Stomach (tissue), 9 donors: ENCODE results near the gene CIDEB. TPM values are rescaled to one million over a fixed set of nuclear protein-coding genes. Genes with fewer than 3 reads are reported as not detected.

Source experiments
- DNase-seq, 2 donors: peaks; one replicate each; pipeline versions ENCODE4 v3.0.0 to v3.0.0-alpha.2; 2013 to 2019
- H3K27ac ChIP-seq, 5 donors: fragments of 200-600 bp in 4 of 5; sonication (generic) in 4 of 5; one replicate each; pipeline ENCODE4 v1.5.1; 2013 to 2019; ENCODE audit warnings: mild to moderate bottlenecking in 1 of 5, moderate library complexity in 1 of 5
- H3K27me3 ChIP-seq, 3 donors: fragments of 200-600 bp; sonication (generic); one replicate each; pipeline ENCODE4 v1.5.1; 2017 to 2019; ENCODE audit warnings: mixed run types in 1 of 3
- H3K36me3 ChIP-seq, 4 donors: fragments of 200-600 bp; sonication (generic); 1 replicate in 3 of 4; 2 replicates in 1 of 4; pipeline ENCODE4 v1.5.1; 2016 to 2019
- H3K4me1 ChIP-seq, 4 donors: fragments of 200-600 bp; sonication (generic); one replicate each; pipeline ENCODE4 v1.5.1; 2016 to 2019
- H3K4me3 ChIP-seq, 4 donors: fragments of 200-600 bp; sonication (generic) in 3 of 4; one replicate each; pipeline ENCODE4 v1.5.1; 2016 to 2019; ENCODE audit warnings: mild to moderate bottlenecking in 1 of 4
- H3K9me3 ChIP-seq, 4 donors: fragments of 200-600 bp; sonication (generic); one replicate each; pipeline ENCODE4 v1.5.1; 2016 to 2019
- EP300 ChIP-seq: sonication (generic); formaldehyde crosslinking; IDR thresholded peaks from one replicate; pipeline ENCODE4 v1.6.1; 2017; ENCODE audit warnings: antibody characterized with exemption
- POLR2A ChIP-seq, 4 donors: fragments of 450-650 bp; IDR thresholded peaks; one replicate each; pipeline ENCODE4 v1.6.1; 2016; ENCODE audit warnings: antibody characterized with exemption in 4 of 4, control low read depth in 2 of 4, mild to moderate bottlenecking in 1 of 4, moderate library complexity in 1 of 4
- POLR2AphosphoS5 ChIP-seq, 3 donors: sonication (generic); formaldehyde crosslinking; IDR thresholded peaks; one replicate each; pipeline ENCODE4 v1.6.1; 2016; ENCODE audit warnings: antibody characterized with exemption in 3 of 3
- WGBS, 5 donors: extraction: QIAGEN DNeasy Blood & Tissue Kit in 3 of 5; methylation state at CpG; one replicate each; pipeline versions ENCODE4 v1.1.5 to v1.1.7; 2013 to 2018; 5-methylcytosine and 5-hydroxymethylcytosine counted together
- intact Hi-C: fragments of 100-400 bp; cut with DNase I; formaldehyde crosslinking; loops from one replicate; pipeline ENCODE4 v1.15.1; 2023; ENCODE audit warnings: low total_unique reads
- polyA plus RNA-seq, 3 donors: library from polyadenylated mRNA; stranded (reverse); fragments of 200-250 nt; gene quantifications; one replicate each; pipeline ENCODE4 v1.2.3, GENCODE V29; 2013
- total RNA-seq, 5 donors: library from RNA; depleted of rRNA; stranded (reverse); fragments of >200 nt; gene quantifications; one replicate each; pipeline versions ENCODE4 v1.1.0 to v1.2.3, GENCODE V29; 2014 to 2016
- TF ChIP-seq, protein P1 (sequence below), 7 experiments: fragments of 450-650 bp in 4 of 7; fragments of 200-600 bp in 3 of 7; sonication (generic) in 3 of 7; IDR thresholded peaks; one replicate each; pipeline ENCODE4 v1.5.1; 2016 to 2019; ENCODE audit warnings: antibody characterized with exemption in 7 of 7, control low read depth in 2 of 7, mild to moderate bottlenecking in 1 of 7
- donor health status: healthy with polysubstance abuse.
- donor health status: Bipolar disorder and iron deficiency.
- donor health status: healthy.

CIDEB gene
- total and polyA plus RNA-seq, 8 donors: 5.0 to 14.2 (median 6.4) TPM

DNA sequence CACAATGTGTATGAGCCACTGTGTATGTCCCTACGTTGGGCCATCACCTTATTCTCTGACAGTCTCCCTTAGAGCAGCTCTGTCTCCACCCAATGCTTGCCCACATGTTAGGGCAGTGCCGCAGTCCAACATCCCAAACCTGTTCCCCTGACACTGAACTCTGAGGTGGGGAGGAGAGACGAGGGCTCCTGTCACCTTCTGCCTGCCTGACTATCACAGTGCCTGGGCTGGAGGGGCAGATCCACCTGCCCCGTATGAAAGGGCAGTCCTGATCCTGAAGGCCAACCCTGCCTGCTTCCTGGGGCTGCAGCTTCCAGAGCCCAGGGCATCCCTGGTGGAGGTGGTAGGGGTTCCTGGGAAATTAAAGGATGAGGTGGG, 47.0 kb downstream of the CIDEB start:
- Histone ChIP-seq H3K4me1 (peaks cover 0 to 12% (median 6%) of the 10 kb centered on the region in 4 donors), H3K36me3 (peaks cover 0 to 44% (median 13%) of the 10 kb centered on the region in 4 donors), H3K27me3 (no peaks in the 10 kb centered on the region), H3K27ac (no peak overlapping the region), H3K9me3 (no peaks in the 10 kb centered on the region), H3K4me3 (no peak overlapping the region)
- WGBS, 5 donors: 71 to 80% (median 73%) methylated on average over 2 to 4 of the region's 4 CpGs
- DNase-seq: no peak
- intact Hi-C loops: no loop called here
- no peak for TF ChIP-seq POLR2A (IDR thresholded peaks at IDR 0.05)
- no peak for TF ChIP-seq EP300
- TF ChIP-seq, protein P1, sequence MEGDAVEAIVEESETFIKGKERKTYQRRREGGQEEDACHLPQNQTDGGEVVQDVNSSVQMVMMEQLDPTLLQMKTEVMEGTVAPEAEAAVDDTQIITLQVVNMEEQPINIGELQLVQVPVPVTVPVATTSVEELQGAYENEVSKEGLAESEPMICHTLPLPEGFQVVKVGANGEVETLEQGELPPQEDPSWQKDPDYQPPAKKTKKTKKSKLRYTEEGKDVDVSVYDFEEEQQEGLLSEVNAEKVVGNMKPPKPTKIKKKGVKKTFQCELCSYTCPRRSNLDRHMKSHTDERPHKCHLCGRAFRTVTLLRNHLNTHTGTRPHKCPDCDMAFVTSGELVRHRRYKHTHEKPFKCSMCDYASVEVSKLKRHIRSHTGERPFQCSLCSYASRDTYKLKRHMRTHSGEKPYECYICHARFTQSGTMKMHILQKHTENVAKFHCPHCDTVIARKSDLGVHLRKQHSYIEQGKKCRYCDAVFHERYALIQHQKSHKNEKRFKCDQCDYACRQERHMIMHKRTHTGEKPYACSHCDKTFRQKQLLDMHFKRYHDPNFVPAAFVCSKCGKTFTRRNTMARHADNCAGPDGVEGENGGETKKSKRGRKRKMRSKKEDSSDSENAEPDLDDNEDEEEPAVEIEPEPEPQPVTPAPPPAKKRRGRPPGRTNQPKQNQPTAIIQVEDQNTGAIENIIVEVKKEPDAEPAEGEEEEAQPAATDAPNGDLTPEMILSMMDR (IDR thresholded peaks at IDR 0.05): no peak
- TF ChIP-seq POLR2AphosphoS5 (IDR thresholded peaks at IDR 0.05): no peak

DNA sequence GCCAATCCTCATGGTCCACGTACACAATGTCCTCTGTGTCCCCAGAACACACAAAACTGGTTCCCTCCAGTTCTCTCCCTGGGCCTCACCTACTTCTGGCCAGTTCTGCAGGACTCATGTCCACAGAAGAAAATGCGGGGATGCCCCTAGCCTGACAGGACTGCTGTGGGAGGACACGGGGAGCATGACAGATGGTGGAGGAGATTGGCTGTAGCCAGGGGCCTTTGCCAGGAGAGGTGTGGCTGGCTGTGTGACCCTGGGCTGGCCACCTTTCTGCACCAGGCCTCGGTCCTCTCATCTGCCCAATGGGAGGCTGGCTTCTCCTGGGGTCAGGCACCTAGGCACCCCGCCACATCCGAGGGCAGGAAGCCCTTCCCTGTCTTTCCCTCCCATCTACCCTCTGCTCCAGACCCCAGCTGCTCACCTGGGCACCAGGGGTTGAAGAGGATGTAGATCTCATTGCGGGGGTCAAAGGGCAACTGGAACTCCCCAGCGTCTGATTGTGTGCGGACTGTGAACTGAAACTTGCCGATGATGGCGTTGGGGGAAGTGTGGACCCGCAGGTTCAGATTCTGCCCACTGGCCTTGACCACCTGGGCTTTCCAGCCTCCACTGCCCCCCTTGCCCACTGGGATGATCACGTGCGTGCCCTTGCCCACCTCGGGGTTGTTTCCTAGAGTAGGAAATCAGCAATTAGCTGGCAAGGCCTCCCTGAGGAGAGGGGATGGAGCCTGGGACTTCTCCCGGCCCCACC, 47.6 kb downstream of the CIDEB start:
- intact Hi-C loops: no loop called here
- Histone ChIP-seq H3K4me3 (no peak overlapping the region), H3K27me3 (no peaks in the 10 kb centered on the region), H3K9me3 (no peaks in the 10 kb centered on the region), H3K36me3 (peaks cover 0 to 44% (median 8%) of the 10 kb centered on the region in 4 donors), H3K4me1 (peaks cover 0 to 12% (median 6%) of the 10 kb centered on the region in 4 donors), H3K27ac (no peak overlapping the region)
- TF ChIP-seq, protein P1 (IDR thresholded peaks at IDR 0.05): no peak
- no peak for TF ChIP-seq EP300
- TF ChIP-seq POLR2AphosphoS5 (IDR thresholded peaks at IDR 0.05): no peak
- no peak for TF ChIP-seq POLR2A (IDR thresholded peaks at IDR 0.05)
- WGBS, 5 donors: 81 to 83% (median 83%) methylated on average over 11 to 16 of the region's 16 CpGs
- no peak for DNase-seq

DNA sequence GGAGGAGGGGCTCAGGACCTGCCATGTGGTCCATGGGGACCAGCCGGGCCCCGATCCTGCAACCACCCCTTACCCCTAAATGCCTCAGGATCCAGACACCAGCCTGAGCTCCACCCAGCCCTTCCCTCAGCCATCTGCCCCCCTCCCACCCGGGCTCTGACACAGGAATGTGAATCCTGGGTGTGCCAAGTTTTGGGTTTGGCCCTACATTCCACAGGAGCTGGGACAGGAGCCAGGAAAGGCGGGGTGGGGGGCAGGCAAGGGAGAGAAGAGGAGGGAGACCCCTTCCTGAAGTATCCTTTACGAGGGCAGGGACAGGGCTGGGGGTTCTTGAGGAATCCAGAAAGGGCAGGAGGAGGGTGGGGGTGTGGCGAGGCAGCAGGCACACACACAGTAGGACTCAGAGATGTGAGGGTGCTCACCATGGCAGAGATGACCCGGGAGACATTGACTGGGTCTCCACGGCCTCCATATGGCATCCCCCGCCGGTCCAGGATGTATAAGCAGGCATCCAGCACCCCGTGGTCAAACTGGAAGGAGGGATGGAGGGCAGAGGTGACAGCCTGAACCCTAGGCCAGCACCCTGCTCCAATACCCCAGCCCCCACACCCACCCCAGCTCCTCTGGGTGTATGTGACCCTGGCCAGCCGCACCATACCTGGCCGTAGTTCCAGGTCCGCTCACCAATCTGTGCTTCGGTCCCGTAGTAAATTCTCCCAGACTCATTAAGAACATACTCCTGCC, 48.3 kb downstream of the CIDEB start:
- H3K27ac ChIP-seq: no peak overlapping the region
- DNase-seq: peak in 1 of 2 donors; percentile 71
- no peak overlapping the region for H3K4me3 ChIP-seq

DNA sequence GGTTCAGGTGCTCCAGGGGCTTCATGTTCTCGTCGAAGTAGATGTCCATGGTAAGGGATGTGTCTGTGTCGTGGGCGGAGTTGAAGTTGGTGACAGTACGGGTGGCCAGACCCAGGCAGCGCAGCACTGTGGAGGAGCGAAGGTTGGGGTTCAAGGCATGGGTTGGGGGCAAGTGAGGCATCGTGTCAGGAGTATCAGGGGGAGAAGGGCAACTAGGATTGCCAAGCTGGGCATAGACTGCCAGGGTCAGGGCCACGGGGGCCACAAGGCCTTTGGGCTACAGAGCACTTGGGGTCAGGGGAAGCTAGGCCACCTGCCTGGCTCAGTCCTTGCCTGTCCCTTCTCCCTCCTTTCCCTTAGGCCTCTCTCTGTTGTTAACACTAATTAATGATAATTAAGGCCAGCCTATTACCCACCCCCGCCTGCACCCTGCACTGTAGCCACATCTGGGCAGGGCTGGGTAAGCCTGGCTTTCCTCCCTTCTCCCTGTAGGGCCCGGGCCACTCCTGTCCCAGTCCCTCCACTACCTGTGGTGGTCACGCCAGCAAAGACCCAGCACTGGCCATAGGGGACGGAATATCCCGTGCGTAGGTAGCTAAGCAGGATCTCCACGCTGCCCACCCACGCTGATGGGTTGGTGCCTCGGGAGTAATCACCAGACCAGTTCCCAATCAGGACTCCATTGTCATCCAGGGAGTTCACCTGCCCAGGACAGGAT, 49.1 kb downstream of the CIDEB start:
- DNase-seq: no peak
- WGBS, 5 donors: 82 to 96% (median 84%) methylated on average over 11 to 18 of the region's 18 CpGs
- peaks cover 0 to 45% (median 9%) of the 10 kb centered on the region in 4 donors for H3K36me3 ChIP-seq
- intact Hi-C loops: no loop called here
- H3K4me3 ChIP-seq: no peak overlapping the region
- no peak overlapping the region for H3K27ac ChIP-seq
- peaks cover 0 to 12% (median 6%) of the 10 kb centered on the region in 4 donors for H3K4me1 ChIP-seq
- H3K27me3 ChIP-seq: no peaks in the 10 kb centered on the region
- no peak for TF ChIP-seq EP300
- TF ChIP-seq, protein P1 (IDR thresholded peaks at IDR 0.05): no peak
- TF ChIP-seq POLR2AphosphoS5 (IDR thresholded peaks at IDR 0.05): no peak
- no peak for TF ChIP-seq POLR2A (IDR thresholded peaks at IDR 0.05)
- no peaks in the 10 kb centered on the region for H3K9me3 ChIP-seq

More for the DNA sequence above, 48.3 kb downstream of the CIDEB start:
- no peak for TF ChIP-seq EP300
- intact Hi-C loops: no loop called here
- 66 to 75% (median 66%) methylated on average over 16 of the region's 16 CpGs for WGBS, 5 donors
- H3K27me3 ChIP-seq: no peaks in the 10 kb centered on the region
- H3K36me3 ChIP-seq: peaks cover 0 to 44% (median 6%) of the 10 kb centered on the region in 4 donors
- peaks cover 0 to 12% (median 6%) of the 10 kb centered on the region in 4 donors for H3K4me1 ChIP-seq
- no peaks in the 10 kb centered on the region for H3K9me3 ChIP-seq
